ENCODE results near the gene HRH2.

HRH2 gene

GRCh38 chr5:175728316-175728715 lies 70.4 kb downstream of the HRH2 start:
- no peak overlapping the region for H3K4me3 ChIP-seq (ENCODE audit: low read depth, low read length, poor library complexity, severe bottlenecking)
- no peak overlapping the region for H3K9ac ChIP-seq (ENCODE audit: low read length)
- no peaks in the 10 kb centered on the region for H3K9me3 ChIP-seq (ENCODE audit: low read length)
- no peaks in the 10 kb centered on the region for H4K20me1 ChIP-seq (ENCODE audit: insufficient read depth, low read length)
- no peaks in the 10 kb centered on the region for H3K36me3 ChIP-seq (ENCODE audit: insufficient read depth, low read length)
- H3K9me2 ChIP-seq (ENCODE audit: low read depth, low read length): no peaks in the 10 kb centered on the region
- H2AFZ ChIP-seq (ENCODE audit: low read length): no peak overlapping the region
- H3F3A ChIP-seq (ENCODE audit: insufficient read depth, low read length): no peaks in the 10 kb centered on the region
- no peaks in the 10 kb centered on the region for H3K27me3 ChIP-seq (ENCODE audit: insufficient read depth, low read length)
- no peaks in the 10 kb centered on the region for H3K79me2 ChIP-seq (ENCODE audit: insufficient read depth, low read length)
- H3K4me2 ChIP-seq (ENCODE audit: low read length): no peak overlapping the region
- TF ChIP-seq EZH2 (IDR thresholded peaks at IDR 0.05; ENCODE audit: borderline replicate concordance, low read length): no peak
- no peak for TF ChIP-seq CTCF (IDR thresholded peaks at IDR 0.05; ENCODE audit: low read length)
- no peak overlapping the region for H3K27ac ChIP-seq (ENCODE audit: low read depth, low read length, poor library complexity, severe bottlenecking)
- H3K4me1 ChIP-seq (ENCODE audit: insufficient read depth, low read length, severe bottlenecking): no peaks in the 10 kb centered on the region

DNA sequence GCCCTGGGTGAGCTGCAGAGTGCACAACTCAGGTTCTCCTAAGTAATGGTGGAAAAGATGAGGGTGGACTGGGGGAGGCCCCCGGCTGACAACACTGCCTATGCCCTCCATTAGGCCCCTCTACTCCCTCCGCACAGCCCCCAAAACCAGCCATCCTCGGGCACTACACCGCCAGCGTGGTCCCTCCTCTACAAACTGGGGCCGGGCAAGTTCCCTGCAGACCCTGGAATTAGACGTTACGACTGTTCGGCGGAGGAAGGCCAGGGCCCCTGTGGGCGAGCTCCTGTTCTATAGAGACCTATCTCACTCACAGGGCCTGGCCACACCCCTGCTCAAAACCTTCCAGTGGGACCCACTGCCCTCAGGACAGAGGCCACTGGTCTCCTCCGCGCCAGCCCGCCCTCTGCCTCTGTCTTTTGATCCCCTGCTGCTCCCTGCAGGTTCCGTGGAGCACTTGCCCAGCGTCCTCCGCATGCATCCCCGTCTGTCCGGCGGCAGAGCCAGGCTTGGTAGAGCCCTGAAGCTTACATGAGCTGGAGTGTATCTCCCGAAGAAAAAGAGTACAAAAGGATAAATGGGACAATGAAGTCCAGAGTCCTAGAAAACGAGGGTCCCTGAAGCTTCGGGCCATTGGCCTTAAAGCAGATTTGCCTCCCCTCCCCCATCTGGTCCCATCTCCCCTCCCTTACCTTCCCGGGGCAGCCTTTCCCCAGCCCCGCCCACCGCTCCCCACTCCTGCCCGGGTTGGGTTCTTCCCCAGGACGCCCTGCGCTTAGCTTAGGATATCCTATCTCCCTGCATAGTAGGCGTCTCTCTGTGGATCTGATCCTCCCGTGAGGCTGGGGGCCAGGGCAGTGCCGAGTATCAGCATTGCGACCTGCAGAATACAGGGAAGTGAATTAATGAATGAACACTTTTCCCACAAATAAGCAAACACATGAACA lies 71.3 kb downstream of the HRH2 start:
- Histone ChIP-seq H3K36me3 (ENCODE audit: insufficient read depth, low read length) (no peaks in the 10 kb centered on the region), H3K27ac (ENCODE audit: low read depth, low read length, poor library complexity, severe bottlenecking) (no peak overlapping the region), H2AFZ (ENCODE audit: low read length) (no peak overlapping the region), H3K9ac (ENCODE audit: low read length) (no peak overlapping the region), H3K9me2 (ENCODE audit: low read depth, low read length) (no peaks in the 10 kb centered on the region), H3K4me2 (ENCODE audit: low read length) (no peak overlapping the region), H3K9me3 (ENCODE audit: low read length) (no peaks in the 10 kb centered on the region), H4K20me1 (ENCODE audit: insufficient read depth, low read length) (no peaks in the 10 kb centered on the region), H3K4me1 (ENCODE audit: insufficient read depth, low read length, severe bottlenecking) (no peaks in the 10 kb centered on the region), H3F3A (ENCODE audit: insufficient read depth, low read length) (no peaks in the 10 kb centered on the region), H3K79me2 (ENCODE audit: insufficient read depth, low read length) (no peaks in the 10 kb centered on the region), H3K4me3 (ENCODE audit: low read depth, low read length, poor library complexity, severe bottlenecking) (no peak overlapping the region), H3K27me3 (ENCODE audit: insufficient read depth, low read length) (no peaks in the 10 kb centered on the region)
- no peak for TF ChIP-seq CTCF (IDR thresholded peaks at IDR 0.05; ENCODE audit: low read length)
- no peak for TF ChIP-seq EZH2 (IDR thresholded peaks at IDR 0.05; ENCODE audit: borderline replicate concordance, low read length)

GRCh38 chr5:175729829-175730277 lies 72.0 kb downstream of the HRH2 start:
- no peak overlapping the region for H3K27ac ChIP-seq (ENCODE audit: low read depth, low read length, poor library complexity, severe bottlenecking)
- no peaks in the 10 kb centered on the region for H3K36me3 ChIP-seq (ENCODE audit: insufficient read depth, low read length)
- no peaks in the 10 kb centered on the region for H4K20me1 ChIP-seq (ENCODE audit: insufficient read depth, low read length)
- H3K79me2 ChIP-seq (ENCODE audit: insufficient read depth, low read length): no peaks in the 10 kb centered on the region
- no peak for TF ChIP-seq EZH2 (IDR thresholded peaks at IDR 0.05; ENCODE audit: borderline replicate concordance, low read length)
- TF ChIP-seq CTCF (IDR thresholded peaks at IDR 0.05; ENCODE audit: low read length): peak; percentile 95
- H3F3A ChIP-seq (ENCODE audit: insufficient read depth, low read length): no peaks in the 10 kb centered on the region
- H3K9me3 ChIP-seq (ENCODE audit: low read length): no peaks in the 10 kb centered on the region
- no peaks in the 10 kb centered on the region for H3K4me1 ChIP-seq (ENCODE audit: insufficient read depth, low read length, severe bottlenecking)
- H3K4me3 ChIP-seq (ENCODE audit: low read depth, low read length, poor library complexity, severe bottlenecking): no peak overlapping the region
- no peaks in the 10 kb centered on the region for H3K9me2 ChIP-seq (ENCODE audit: low read depth, low read length)
- no peak overlapping the region for H3K9ac ChIP-seq (ENCODE audit: low read length)
- no peaks in the 10 kb centered on the region for H3K27me3 ChIP-seq (ENCODE audit: insufficient read depth, low read length)
- H3K4me2 ChIP-seq (ENCODE audit: low read length): no peak overlapping the region
- no peak overlapping the region for H2AFZ ChIP-seq (ENCODE audit: low read length)

All from OCI-LY1 (cell line).